Right lobe of liver (tissue), 4 donors: ENCODE data around the gene PAN3.

Experiments
- POLR2A ChIP-seq: fragments of 450-650 bp; IDR thresholded peaks from one replicate; pipeline ENCODE4 v1.6.1; 2017; ENCODE audit warnings: antibody characterized with exemption, mild to moderate bottlenecking
- TF ChIP-seq, protein P1 (sequence below), 4 donors: fragments of 200-600 bp in 3 of 4; fragments of 450-650 bp in 1 of 4; IDR thresholded peaks; one replicate each; pipeline versions ENCODE4 v1.5.1 to v1.8.0; 2016 to 2022; ENCODE audit warnings: antibody characterized with exemption in 4 of 4, mild to moderate bottlenecking in 2 of 4
- donor health status: DM: no; HTN: no; CAD: no.
- donor health status: DM: no; HTN: no; CAD: no.
- donor health status: DM: no; HTN: yes; CAD: no.

DNA sequence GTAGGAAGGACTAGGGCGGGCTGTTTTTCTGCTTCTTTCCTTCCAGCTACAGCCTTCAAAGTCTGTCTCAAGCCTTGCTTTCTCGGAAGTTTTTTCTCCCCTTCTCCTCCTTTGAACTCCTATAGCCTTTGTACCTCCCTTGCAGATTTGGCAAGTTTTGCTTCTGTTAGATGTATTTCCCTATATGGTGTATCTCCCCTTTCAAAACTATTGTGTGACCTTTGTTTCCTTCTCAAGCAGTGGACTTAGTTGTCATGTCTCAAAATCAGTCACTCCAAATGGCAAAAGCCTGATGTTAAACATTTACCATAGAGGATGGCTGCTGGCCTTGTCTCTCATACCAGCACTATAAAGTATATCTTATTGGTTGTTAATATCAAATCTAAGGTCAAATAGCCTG is 203.9 kb downstream of the PAN3 start:
- TF ChIP-seq, protein P1, sequence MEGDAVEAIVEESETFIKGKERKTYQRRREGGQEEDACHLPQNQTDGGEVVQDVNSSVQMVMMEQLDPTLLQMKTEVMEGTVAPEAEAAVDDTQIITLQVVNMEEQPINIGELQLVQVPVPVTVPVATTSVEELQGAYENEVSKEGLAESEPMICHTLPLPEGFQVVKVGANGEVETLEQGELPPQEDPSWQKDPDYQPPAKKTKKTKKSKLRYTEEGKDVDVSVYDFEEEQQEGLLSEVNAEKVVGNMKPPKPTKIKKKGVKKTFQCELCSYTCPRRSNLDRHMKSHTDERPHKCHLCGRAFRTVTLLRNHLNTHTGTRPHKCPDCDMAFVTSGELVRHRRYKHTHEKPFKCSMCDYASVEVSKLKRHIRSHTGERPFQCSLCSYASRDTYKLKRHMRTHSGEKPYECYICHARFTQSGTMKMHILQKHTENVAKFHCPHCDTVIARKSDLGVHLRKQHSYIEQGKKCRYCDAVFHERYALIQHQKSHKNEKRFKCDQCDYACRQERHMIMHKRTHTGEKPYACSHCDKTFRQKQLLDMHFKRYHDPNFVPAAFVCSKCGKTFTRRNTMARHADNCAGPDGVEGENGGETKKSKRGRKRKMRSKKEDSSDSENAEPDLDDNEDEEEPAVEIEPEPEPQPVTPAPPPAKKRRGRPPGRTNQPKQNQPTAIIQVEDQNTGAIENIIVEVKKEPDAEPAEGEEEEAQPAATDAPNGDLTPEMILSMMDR (IDR thresholded peaks at IDR 0.05): no peak
- no peak for TF ChIP-seq POLR2A
